GM23248 (cell line): ENCODE measurements around the gene PFDN6. TPM values are rescaled to one million over a fixed set of nuclear protein-coding genes. Genes with fewer than 3 reads are reported as not detected.
A peak's percentile ranks its signal among the peaks of the same experiment; 100 is the strongest.

Experiments
- DNase-seq: peaks from one replicate; pipeline ENCODE4 v3.0.0-alpha.2; 2015
- H2AFZ ChIP-seq: fragments of 200-600 bp; sonication (generic); 2 replicates; pipeline ENCODE4 v1.6.1; 2016; ENCODE audit warnings: antibody characterized with exemption
- H3F3A ChIP-seq: fragments of 200-600 bp; sonication (generic); 2 replicates; pipeline ENCODE4 v1.6.1; 2016; ENCODE audit warnings: mild to moderate bottlenecking, antibody characterized with exemption, mixed run types; ENCODE audit not compliant: insufficient read depth
- H3K27ac ChIP-seq: fragments of 200-600 bp; sonication (generic); 2 replicates; pipeline ENCODE4 v1.5.1; 2016; ENCODE audit warnings: mild to moderate bottlenecking
- H3K27me3 ChIP-seq: fragments of 200-600 bp; sonication (generic); replicated peaks from 2 replicates; pipeline ENCODE4 v1.6.1; 2016; ENCODE audit warnings: mild to moderate bottlenecking; ENCODE audit not compliant: insufficient read depth
- H3K36me3 ChIP-seq: fragments of 200-600 bp; sonication (generic); 2 replicates; pipeline ENCODE4 v1.6.1; 2016; ENCODE audit warnings: low read depth, mild to moderate bottlenecking
- H3K4me1 ChIP-seq: fragments of 200-600 bp; sonication (generic); 2 replicates; pipeline ENCODE4 v1.6.1; 2016; ENCODE audit warnings: mild to moderate bottlenecking; ENCODE audit not compliant: insufficient read depth
- H3K4me2 ChIP-seq: fragments of 200-600 bp; sonication (generic); one replicate; pipeline ENCODE4 v1.6.1; 2016; ENCODE audit warnings: mild to moderate bottlenecking; ENCODE audit not compliant: unreplicated experiment
- H3K4me3 ChIP-seq: fragments of 200-600 bp; sonication (generic); 2 replicates; pipeline ENCODE4 v1.5.1; 2016; ENCODE audit warnings: mild to moderate bottlenecking
- H3K79me2 ChIP-seq: fragments of 200-600 bp; sonication (generic); 2 replicates; pipeline ENCODE4 v1.6.1; 2016; ENCODE audit warnings: mild to moderate bottlenecking; ENCODE audit not compliant: insufficient read depth
- H3K9ac ChIP-seq: fragments of 200-600 bp; sonication (generic); 2 replicates; pipeline ENCODE4 v1.6.1; 2016; ENCODE audit warnings: mild to moderate bottlenecking
- H3K9me2 ChIP-seq: fragments of 200-600 bp; sonication (generic); 2 replicates; pipeline ENCODE4 v1.6.1; 2016; ENCODE audit warnings: mixed run types, mild to moderate bottlenecking, moderate library complexity; ENCODE audit not compliant: insufficient read depth
- H3K9me3 ChIP-seq: fragments of 200-600 bp; sonication (generic); one replicate; pipeline ENCODE4 v1.6.1; 2017; ENCODE audit warnings: low read depth
- H4K20me1 ChIP-seq: fragments of 200-600 bp; sonication (generic); 2 replicates; pipeline ENCODE4 v1.6.0; 2016; ENCODE audit not compliant: insufficient read depth
- EZH2 ChIP-seq: fragments of 200-600 bp; sonication (generic); IDR thresholded peaks from 2 replicates; pipeline ENCODE4 v1.6.1; 2018; ENCODE audit warnings: antibody characterized with exemption, mild to moderate bottlenecking; ENCODE audit not compliant: insufficient read depth, poor library complexity, severe bottlenecking
- EZH2phosphoT487 ChIP-seq: fragments of 200-600 bp; sonication (generic); IDR thresholded peaks from 2 replicates; pipeline ENCODE4 v1.6.1; 2018; ENCODE audit warnings: antibody characterized with exemption, moderate library complexity, mild to moderate bottlenecking, low read depth; ENCODE audit not compliant: insufficient read depth
- WGBS, 2 experiments: methylation state at CpG; one replicate each; pipeline ENCODE4 v1.1.6; 2015 to 2017; ENCODE audit warnings: low lambda C conversion rate in 2 of 2, low coverage in 1 of 2; ENCODE audit errors: missing lambda C conversion rate in 2 of 2; 5-methylcytosine and 5-hydroxymethylcytosine counted together
- in situ Hi-C: fragments of 300-500 bp; cut with MboI; formaldehyde crosslinking; loops from 2 replicates; pipeline ENCODE4 v1.15.0; 2020
- polyA plus RNA-seq: library from polyadenylated mRNA; unstranded; fragments of >200 nt; fragmentation: Nextera tagmentation; extraction: Ambion mirVana; gene quantifications from 2 replicates; pipeline ENCODE4 v1.2.1, GENCODE V29; 2016
- total RNA-seq: library from RNA; depleted of rRNA; stranded (reverse); fragments of >200 nt; shearing (Covaris generic); gene quantifications from 2 replicates; pipeline ENCODE4 v1.2.3, GENCODE V29; 2014; rRNA removed

Gene PFDN6
- 31.9 and 38.7 TPM in 2 replicates for total RNA-seq
- 7.9 and 9.1 TPM in 2 replicates for polyA plus RNA-seq

DNA sequence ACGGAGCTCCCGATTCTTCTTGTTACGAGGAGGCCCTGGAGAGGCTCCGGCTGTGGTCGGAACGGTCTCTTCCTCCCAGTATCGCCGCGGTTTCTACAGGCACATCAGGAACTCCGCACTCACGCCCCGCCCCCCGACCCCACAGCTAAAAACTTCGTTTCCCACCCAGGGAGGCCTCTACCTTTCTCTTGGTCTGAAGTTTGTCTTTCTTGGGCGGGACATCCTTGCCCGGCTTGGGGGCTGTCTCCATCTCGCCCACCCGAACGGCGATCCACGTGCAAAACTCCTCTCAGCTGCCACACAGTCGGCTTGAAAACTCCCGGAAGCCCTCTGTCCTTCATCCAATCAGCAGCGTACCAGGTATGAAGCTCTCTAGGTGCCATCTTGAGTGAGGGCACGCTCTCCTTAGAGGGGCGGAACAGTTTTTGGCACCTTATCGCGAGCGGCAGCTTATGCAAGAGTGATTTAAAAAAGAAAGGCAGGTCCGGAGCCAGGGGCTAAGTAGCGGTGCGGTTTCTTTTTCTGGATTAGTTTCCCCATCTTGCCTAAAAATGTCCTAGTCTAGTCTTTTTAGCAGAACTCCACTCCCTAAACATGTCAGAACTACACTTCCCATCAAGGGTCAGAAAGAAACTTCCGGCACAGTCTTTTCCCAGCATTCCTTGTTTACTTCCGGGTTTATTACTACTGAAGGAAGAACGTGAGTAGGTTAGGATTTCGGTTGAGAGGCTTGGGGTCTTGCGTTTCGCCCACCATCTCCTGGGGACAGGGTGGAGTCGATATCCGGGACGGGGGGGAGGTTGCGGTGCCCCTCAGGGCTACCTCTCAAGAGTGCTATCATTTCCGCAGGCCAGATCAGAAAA is at the start of gene PFDN6, which contains the start of gene WDR46:
Gene PFDN6 (plus strand): TSS at position 681 of the 863 bp plus-strand sequence. CDS start 256 bp downstream, outside the sequence.
Gene WDR46 (minus strand): TSS at position 319 of the 863 bp plus-strand sequence. CDS start 69 bp downstream, at position 250.
- peaks cover 70% of the 10 kb centered on the region for H3K79me2 ChIP-seq
- no peak for TF ChIP-seq EZH2phosphoT487
- TF ChIP-seq EZH2: no peak
- H3K9ac ChIP-seq: peak within 1 kb of the TSS; percentile 94
- DNase-seq: peak; percentile 95
- H3F3A ChIP-seq: no peaks in the 10 kb centered on the region
- peak within 1 kb of the TSS; percentile 99 for H3K4me2 ChIP-seq
- no peaks in the 10 kb centered on the region for H3K27me3 ChIP-seq
- H3K9me2 ChIP-seq: no peaks in the 10 kb centered on the region
- H4K20me1 ChIP-seq: no peaks in the 10 kb centered on the region
- in situ Hi-C loops: no loop called here
- peak within 1 kb of the TSS; percentile 64 for H3K27ac ChIP-seq
- H3K4me1 ChIP-seq: peaks cover 13% of the 10 kb centered on the region
- 1% methylated on average over 42 to 43 of the region's 43 CpGs for WGBS, 2 experiments
- H3K4me3 ChIP-seq: peak within 1 kb of the TSS; percentile 98
- peaks cover 25% of the 10 kb centered on the region; the same call in 1 of the 2 replicates for H3K36me3 ChIP-seq
- peak within 1 kb of the TSS; percentile 98 for H2AFZ ChIP-seq
- no peaks in the 10 kb centered on the region for H3K9me3 ChIP-seq

DNA sequence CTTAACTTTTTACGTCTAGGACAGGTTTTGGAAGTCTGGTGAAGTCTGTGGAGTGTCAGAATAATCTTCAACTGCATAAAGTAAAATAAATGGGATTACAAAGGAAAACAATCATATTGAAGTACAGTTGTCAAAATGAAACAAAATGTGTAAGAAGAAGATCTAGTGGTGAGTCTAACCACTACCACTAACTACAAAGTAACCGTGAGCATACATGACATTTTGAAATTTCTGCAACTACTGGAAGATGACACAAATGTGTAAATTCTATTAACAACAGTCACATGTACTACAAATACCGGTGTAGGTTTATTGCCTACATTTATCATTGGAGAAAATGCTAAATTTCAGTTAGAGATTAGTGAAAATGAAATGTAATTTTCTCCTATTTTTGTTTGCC is 47.4 kb upstream of the PFDN6 start:
- in situ Hi-C loops: loop anchor here (10.0 kb wide), 1 partner anchor 227 kb away; no protein-coding TSS in a partner anchor
- Histone ChIP-seq H3K9me2 (no peaks in the 10 kb centered on the region), H3K27me3 (peaks cover 7% of the 10 kb centered on the region; the same call in 1 of the 2 replicates), H3K79me2 (no peaks in the 10 kb centered on the region), H4K20me1 (no peaks in the 10 kb centered on the region), H3K9ac (no peak overlapping the region), H3K4me2 (no peak overlapping the region), H3K4me3 (no peak overlapping the region), H3K4me1 (no peaks in the 10 kb centered on the region), H3F3A (no peaks in the 10 kb centered on the region), H2AFZ (no peak overlapping the region), H3K27ac (no peak overlapping the region), H3K9me3 (no peaks in the 10 kb centered on the region), H3K36me3 (no peaks in the 10 kb centered on the region)
- TF ChIP-seq EZH2phosphoT487 (no peak), EZH2 (no peak)
- 52 to 54% methylated on average over 3 of the region's 3 CpGs for WGBS, 2 experiments
- no peak for DNase-seq

DNA sequence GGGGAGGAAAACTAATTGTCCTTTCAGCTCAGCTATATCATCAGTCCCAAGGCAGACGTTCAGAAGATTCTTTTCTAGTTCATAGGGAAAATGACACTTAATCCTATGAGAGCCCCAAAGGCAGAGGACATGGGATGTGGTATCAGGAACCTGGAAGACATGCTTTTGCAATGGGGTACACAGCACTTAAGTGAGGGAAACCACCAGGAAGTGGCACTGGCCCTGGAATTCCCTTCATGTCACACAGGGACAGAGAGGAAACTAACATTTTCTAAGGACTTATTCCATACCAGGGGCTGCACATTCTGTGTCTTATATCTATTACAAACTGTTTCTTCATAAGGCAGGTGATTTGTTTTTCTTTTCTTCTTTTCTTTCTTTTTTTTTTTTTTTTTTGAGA is 45.9 kb upstream of the PFDN6 start:
- Histone ChIP-seq H3K4me1 (0 out of 2 replicates have a peak, but pooled peaks cover 3% of the 10 kb centered on the region), H3K79me2 (no peaks in the 10 kb centered on the region), H3K4me3 (no peak overlapping the region), H3K27me3 (no peaks in the 10 kb centered on the region; the same call in 1 of the 2 replicates), H3K9ac (no peak overlapping the region), H2AFZ (no peak overlapping the region), H3K4me2 (no peak overlapping the region), H3K9me2 (no peaks in the 10 kb centered on the region), H3F3A (no peaks in the 10 kb centered on the region), H4K20me1 (no peaks in the 10 kb centered on the region), H3K9me3 (no peaks in the 10 kb centered on the region), H3K27ac (no peak overlapping the region), H3K36me3 (no peaks in the 10 kb centered on the region)
- no peak for DNase-seq
- WGBS, 2 experiments: 4 to 7% methylated on average over 1 of the region's 1 CpG
- TF ChIP-seq EZH2 (no peak), EZH2phosphoT487 (no peak)
- in situ Hi-C loops: loop anchor here (10.0 kb wide), 1 partner anchor 229 kb away; no protein-coding TSS in a partner anchor

DNA sequence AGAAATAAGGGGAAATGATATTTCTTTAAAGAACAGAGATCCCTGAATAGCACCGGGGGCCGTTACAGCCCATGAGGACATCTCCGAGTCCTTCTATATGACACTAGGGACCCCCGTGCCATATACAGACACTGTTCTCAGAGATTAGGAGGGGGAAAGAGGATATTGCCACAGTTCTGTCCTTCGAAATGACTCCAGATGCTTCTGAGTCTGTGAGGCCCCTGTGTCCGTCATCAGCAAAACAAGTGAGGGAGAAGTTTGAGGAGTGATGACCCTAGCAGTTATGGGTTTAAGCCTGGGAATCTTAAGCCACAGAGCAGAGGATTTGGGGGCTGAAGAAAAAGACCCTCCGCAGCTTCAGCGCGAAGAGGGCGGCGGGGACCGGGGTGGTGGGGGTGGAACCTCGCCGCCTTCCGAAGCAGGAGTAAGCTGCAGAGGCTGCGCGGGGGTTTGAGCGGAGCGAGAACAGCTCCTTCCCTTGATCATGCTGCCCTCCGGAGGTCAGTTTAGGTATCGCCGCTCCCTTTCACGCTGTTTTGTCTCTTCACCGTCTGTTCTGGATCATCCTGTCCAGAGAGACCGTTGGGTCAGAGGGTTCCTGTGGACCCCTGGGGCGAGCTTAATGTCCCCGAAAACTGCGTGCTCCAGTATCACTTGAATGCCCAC is 41.3 kb upstream of the PFDN6 start:
- Histone ChIP-seq H3K27me3 (no peaks in the 10 kb centered on the region), H3F3A (peaks cover 35% of the 10 kb centered on the region), H2AFZ (peak overlapping the region; percentile 81), H4K20me1 (no peaks in the 10 kb centered on the region), H3K9me2 (no peaks in the 10 kb centered on the region), H3K4me2 (peak overlapping the region; percentile 98), H3K4me1 (peaks cover 41% of the 10 kb centered on the region), H3K9me3 (no peaks in the 10 kb centered on the region), H3K36me3 (no peaks in the 10 kb centered on the region), H3K27ac (peak overlapping the region; percentile 98), H3K79me2 (peaks cover 14% of the 10 kb centered on the region), H3K4me3 (peak overlapping the region; percentile 75), H3K9ac (peak overlapping the region; percentile 95)
- TF ChIP-seq EZH2 (no peak), EZH2phosphoT487 (no peak)
- DNase-seq: peak; percentile 89
- WGBS, 2 experiments: 3 to 5% methylated on average over 14 to 28 of the region's 28 CpGs
- in situ Hi-C loops: loop anchor here (10.0 kb wide), 1 partner anchor 233 kb away; no protein-coding TSS in a partner anchor
